ENCODE measurements around the gene C3orf18.

DNA sequence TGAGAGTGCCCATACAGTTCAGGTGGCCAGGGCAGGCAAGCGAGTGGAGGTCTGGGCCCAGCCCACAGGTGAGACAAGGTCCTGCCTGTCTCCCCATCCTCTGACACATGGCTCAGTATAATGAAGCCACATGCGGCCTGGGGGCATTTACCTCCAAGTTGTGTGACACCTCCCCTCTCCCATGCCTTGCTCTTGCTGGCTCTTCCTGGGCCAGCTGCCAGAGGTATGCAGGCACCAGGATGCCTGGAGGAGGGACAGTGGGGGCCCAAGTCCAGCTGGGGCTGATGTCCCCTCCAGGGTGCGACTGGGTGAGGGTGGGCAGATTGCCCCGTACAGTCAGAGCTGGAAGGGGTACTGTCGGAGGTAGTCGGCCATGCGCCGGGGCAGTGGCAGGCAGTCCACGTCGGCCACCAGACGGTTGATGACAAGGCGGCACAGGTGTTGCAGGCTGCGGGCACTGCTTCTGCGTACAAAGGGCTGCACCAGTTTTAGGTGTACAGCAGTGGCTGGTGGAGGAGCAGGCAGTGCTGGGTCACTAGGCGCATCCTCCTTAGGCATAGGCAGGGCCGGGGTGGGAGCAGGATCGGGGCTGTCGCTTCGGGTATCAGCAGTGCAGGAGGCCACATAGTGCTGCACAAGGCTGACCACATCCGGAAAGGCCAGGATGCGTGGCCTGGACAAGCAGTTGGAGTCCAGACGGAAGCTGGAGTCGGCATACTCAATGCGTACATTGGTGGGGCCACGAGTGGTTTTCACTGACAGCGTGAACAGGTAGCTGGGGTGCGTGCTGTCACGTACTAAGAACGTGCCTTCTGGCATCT is 39.9 kb upstream of the C3orf18 start:
- no peak for TF ChIP-seq POLR2AphosphoS5 (IDR thresholded peaks at IDR 0.05)
- TF ChIP-seq, protein P1, sequence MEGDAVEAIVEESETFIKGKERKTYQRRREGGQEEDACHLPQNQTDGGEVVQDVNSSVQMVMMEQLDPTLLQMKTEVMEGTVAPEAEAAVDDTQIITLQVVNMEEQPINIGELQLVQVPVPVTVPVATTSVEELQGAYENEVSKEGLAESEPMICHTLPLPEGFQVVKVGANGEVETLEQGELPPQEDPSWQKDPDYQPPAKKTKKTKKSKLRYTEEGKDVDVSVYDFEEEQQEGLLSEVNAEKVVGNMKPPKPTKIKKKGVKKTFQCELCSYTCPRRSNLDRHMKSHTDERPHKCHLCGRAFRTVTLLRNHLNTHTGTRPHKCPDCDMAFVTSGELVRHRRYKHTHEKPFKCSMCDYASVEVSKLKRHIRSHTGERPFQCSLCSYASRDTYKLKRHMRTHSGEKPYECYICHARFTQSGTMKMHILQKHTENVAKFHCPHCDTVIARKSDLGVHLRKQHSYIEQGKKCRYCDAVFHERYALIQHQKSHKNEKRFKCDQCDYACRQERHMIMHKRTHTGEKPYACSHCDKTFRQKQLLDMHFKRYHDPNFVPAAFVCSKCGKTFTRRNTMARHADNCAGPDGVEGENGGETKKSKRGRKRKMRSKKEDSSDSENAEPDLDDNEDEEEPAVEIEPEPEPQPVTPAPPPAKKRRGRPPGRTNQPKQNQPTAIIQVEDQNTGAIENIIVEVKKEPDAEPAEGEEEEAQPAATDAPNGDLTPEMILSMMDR (IDR thresholded peaks at IDR 0.05) = no peak
- TF ChIP-seq POLR2A (IDR thresholded peaks at IDR 0.05) = no peak
- TF ChIP-seq EP300 (IDR thresholded peaks at IDR 0.05; ENCODE audit: low read depth) = no peak

All from transverse colon (tissue), 4 donors.